Right lobe of liver (tissue), 4 donors: ENCODE results near the gene ATXN1.

ENCODE experiments used
- CTCF ChIP-seq, 4 donors: fragments of 200-600 bp in 3 of 4; fragments of 450-650 bp in 1 of 4; IDR thresholded peaks; one replicate each; pipeline versions ENCODE4 v1.5.1 to v1.8.0; 2016 to 2022; ENCODE audit warnings: antibody characterized with exemption in 4 of 4, mild to moderate bottlenecking in 2 of 4
- POLR2A ChIP-seq: fragments of 450-650 bp; IDR thresholded peaks from one replicate; pipeline ENCODE4 v1.6.1; 2017; ENCODE audit warnings: antibody characterized with exemption, mild to moderate bottlenecking
- donor health status: DM: no; HTN: no; CAD: no.
- donor health status: DM: no; HTN: no; CAD: no.
- donor health status: DM: no; HTN: yes; CAD: no.

GRCh38 chr6:16359563-16359962, 401.7 kb downstream of the ATXN1 start:
- TF ChIP-seq POLR2A (no peak), CTCF (IDR thresholded peaks at IDR 0.05) (no peak)
